ENCODE results near the gene ADGRG6. TPM values are rescaled to one million over a fixed set of nuclear protein-coding genes. Genes with fewer than 3 reads are reported as not detected.

Gene ADGRG6
- polyA plus RNA-seq, 1 of the 3 experiments (the other 2 are of a cell fraction) = 61.5 TPM

- peaks cover 0 to 3% of the 10 kb centered on the region in 2 experiments for H3K36me3 ChIP-seq (replicated peaks in 1 of 2; ENCODE audit: control insufficient read depth in 1 of 2, insufficient read depth in 2 of 2, low read length in 1 of 2)
- peaks cover 42% of the 10 kb centered on the region for H3K79me2 ChIP-seq (ENCODE audit: insufficient read depth)
- 5% methylated on average over 16 of the region's 31 CpGs for WGBS (ENCODE audit: low lambda C conversion rate)
- ChIA-PET POLR2A (no interaction called here), CTCF (interaction anchor here (1.2 kb wide), 1 partner anchor 82 kb away, joined by 3 read pairs; no protein-coding TSS in a partner anchor)
- H3K4me2 ChIP-seq = peak overlapping the region; percentile 90
- no peaks in the 10 kb centered on the region for H3K27me3 ChIP-seq (ENCODE audit: insufficient read depth)
- H3K9me2 ChIP-seq = no peaks in the 10 kb centered on the region
- H3K9ac ChIP-seq = peak overlapping the region; percentile 88
- no peak for DNase-seq
- H4K20me1 ChIP-seq (ENCODE audit: insufficient read depth) = no peaks in the 10 kb centered on the region
- H3K4me3 ChIP-seq (ENCODE audit: low read depth in 2 of 2, low read length in 1 of 2) = peak overlapping the region; percentile 67 to 70
- H3F3A ChIP-seq (replicated peaks; ENCODE audit: insufficient read depth) = peaks cover 49% of the 10 kb centered on the region
- H3K4me1 ChIP-seq (ENCODE audit: control insufficient read depth in 1 of 2, insufficient read depth in 2 of 2, low read depth in 1 of 2, low read length in 1 of 2) = no peaks in the 10 kb centered on the region; a peak in 1 of 4 replicates
- H3K27ac ChIP-seq (ENCODE audit: low read depth in 2 of 2, low read length in 1 of 2) = peak overlapping the region; percentile 92 to 93
- H2AFZ ChIP-seq (ENCODE audit: low read depth) = peak overlapping the region; percentile 70
- no peaks in the 10 kb centered on the region for H3K9me3 ChIP-seq
- TF ChIP-seq FOSL2 (IDR thresholded peaks at IDR 0.05; ENCODE audit: borderline replicate concordance, low read depth) (peak; percentile 15; the same call in 1 of the 2 replicates), USF2 (IDR thresholded peaks at IDR 0.05; ENCODE audit: borderline replicate concordance, low read depth, low read length) (no peak), POLR2AphosphoS5 (IDR thresholded peaks at IDR 0.05; ENCODE audit: low read depth, low read length) (peak; percentile 43; the same call in 1 of the 2 replicates), GABPA (IDR thresholded peaks at IDR 0.05; ENCODE audit: low read depth) (no peak), TAF1 (IDR thresholded peaks at IDR 0.05; ENCODE audit: borderline replicate concordance, low read depth, low read length) (peak; percentile 51; the same call in 1 of the 2 replicates), PBX3 (IDR thresholded peaks at IDR 0.05) (peak; percentile 93), JUND (IDR thresholded peaks at IDR 0.05) (peak; percentile 46; the same call in 1 of the 2 replicates), RFX5 (IDR thresholded peaks at IDR 0.05; ENCODE audit: low read length) (no peak), YY1 (IDR thresholded peaks at IDR 0.05; ENCODE audit: low read depth) (no peak), NRF1 (IDR thresholded peaks at IDR 0.05; ENCODE audit: low read depth, low read length) (no peak), FOXJ3 (CRISPR knock-in tag; IDR thresholded peaks at IDR 0.05) (no peak), RAD21 (IDR thresholded peaks at IDR 0.05; ENCODE audit: low read length) (no peak), SMC3 (IDR thresholded peaks at IDR 0.05; ENCODE audit: low read depth, low read length) (no peak), TEAD4 (IDR thresholded peaks at IDR 0.05; ENCODE audit: borderline replicate concordance, insufficient read depth) (peak; percentile 50; the same call in 1 of the 2 replicates), MXI1 (IDR thresholded peaks at IDR 0.05; ENCODE audit: low read depth, low read length) (no peak), ZBTB33 (IDR thresholded peaks at IDR 0.05; ENCODE audit: borderline replicate concordance, low read depth) (no peak), MAX (IDR thresholded peaks at IDR 0.05; ENCODE audit: low read depth) (peak; percentile 47; the same call in 1 of the 2 replicates), TCF12 (IDR thresholded peaks at IDR 0.05) (peak; percentile 64; the same call in 1 of the 2 replicates), ELF1 (IDR thresholded peaks at IDR 0.05) (no peak), EP300 (IDR thresholded peaks at IDR 0.05; ENCODE audit: borderline replicate concordance in 1 of 2, low read depth in 1 of 2, low read length in 1 of 2) (peak; percentile 39 to 72; a peak in 1 of 4 replicates), CTCF (IDR thresholded peaks at IDR 0.05) (no peak), CHD2 (IDR thresholded peaks at IDR 0.05; ENCODE audit: low read length, partially characterized antibody) (no peak), RCOR1 (IDR thresholded peaks at IDR 0.05; ENCODE audit: low read length) (no peak), IRF3 (IDR thresholded peaks at IDR 0.05; ENCODE audit: low read depth, low read length) (no peak), NFIC (IDR thresholded peaks at IDR 0.05; ENCODE audit: borderline replicate concordance) (peak; percentile 79), FOXM1 (IDR thresholded peaks at IDR 0.05; ENCODE audit: low read depth) (no peak), RXRA (IDR thresholded peaks at IDR 0.05; ENCODE audit: borderline replicate concordance, low read depth) (no peak)
These were observed 803 bp upstream of the ADGRG6 start for GRCh38 chr6:142300758-142301650.
